Smooth muscle cell of the coronary artery (primary cell): Measurements from ENCODE around the gene FUCA2. TPM values are rescaled to one million over a fixed set of nuclear protein-coding genes. Genes with fewer than 3 reads are reported as not detected.

Source experiments
- total RNA-seq: library from RNA; depleted of rRNA; stranded (reverse); fragments of >200 nt; gene quantifications from 2 replicates; pipeline ENCODE4 v1.2.3, GENCODE V29; 2014; ENCODE audit warnings: low replicate concordance

The FUCA2 gene
- total RNA-seq: 26.0 and 29.9 TPM in 2 replicates

GRCh38 chr6:143510991-143511891 lies at the start of gene FUCA2:
FUCA2 (minus strand) TSS chr6:143511720; CDS start chr6:143511634, 86 bp downstream.

GRCh38 chr6:143450453-143451371 lies 60.8 kb downstream of the FUCA2 start, which contains the start of the genes ADAT2 and PEX3:
ADAT2 (minus strand) TSS chr6:143450695; CDS start chr6:143450658, 37 bp downstream.
PEX3 (plus strand) TSS chr6:143450805; CDS start chr6:143451043, 238 bp downstream.

Other genes starting within 250 kb of the FUCA2 start
- 2.0 and 2.6 TPM in 2 replicates for gene ADAT2, start 61.0 kb downstream of the FUCA2 start, total RNA-seq
- 15.0 and 24.8 TPM in 2 replicates for gene PEX3, start 60.9 kb downstream of the FUCA2 start, total RNA-seq
- 16.0 and 77.6 TPM in 2 replicates for gene PHACTR2, start 166.2 kb upstream of the FUCA2 start, total RNA-seq